ENCODE data around the gene CILP2.

CILP2 gene

GRCh38 chr19:19559931-19560330 lies 21.9 kb downstream of the CILP2 start:
- no peak overlapping the region for H3K4me2 ChIP-seq (ENCODE audit: low read depth, low read length, poor library complexity, severe bottlenecking)
- H3K9me3 ChIP-seq (ENCODE audit: insufficient read depth, low read depth, low read length) = no peaks in the 10 kb centered on the region
- no peaks in the 10 kb centered on the region for H3K4me1 ChIP-seq (ENCODE audit: insufficient read depth, low read length, poor library complexity, severe bottlenecking)
- H3K79me2 ChIP-seq (ENCODE audit: insufficient read depth, low read length) = no peaks in the 10 kb centered on the region
- no peaks in the 10 kb centered on the region for H3F3A ChIP-seq (ENCODE audit: low read depth)
- H3K27me3 ChIP-seq (ENCODE audit: insufficient read depth, low read length, poor library complexity, severe bottlenecking) = no peaks in the 10 kb centered on the region
- H2AFZ ChIP-seq (ENCODE audit: low read length) = no peak overlapping the region
- no peak for TF ChIP-seq EZH2phosphoT487 (IDR thresholded peaks at IDR 0.05; ENCODE audit: borderline replicate concordance)
- TF ChIP-seq, protein P1, sequence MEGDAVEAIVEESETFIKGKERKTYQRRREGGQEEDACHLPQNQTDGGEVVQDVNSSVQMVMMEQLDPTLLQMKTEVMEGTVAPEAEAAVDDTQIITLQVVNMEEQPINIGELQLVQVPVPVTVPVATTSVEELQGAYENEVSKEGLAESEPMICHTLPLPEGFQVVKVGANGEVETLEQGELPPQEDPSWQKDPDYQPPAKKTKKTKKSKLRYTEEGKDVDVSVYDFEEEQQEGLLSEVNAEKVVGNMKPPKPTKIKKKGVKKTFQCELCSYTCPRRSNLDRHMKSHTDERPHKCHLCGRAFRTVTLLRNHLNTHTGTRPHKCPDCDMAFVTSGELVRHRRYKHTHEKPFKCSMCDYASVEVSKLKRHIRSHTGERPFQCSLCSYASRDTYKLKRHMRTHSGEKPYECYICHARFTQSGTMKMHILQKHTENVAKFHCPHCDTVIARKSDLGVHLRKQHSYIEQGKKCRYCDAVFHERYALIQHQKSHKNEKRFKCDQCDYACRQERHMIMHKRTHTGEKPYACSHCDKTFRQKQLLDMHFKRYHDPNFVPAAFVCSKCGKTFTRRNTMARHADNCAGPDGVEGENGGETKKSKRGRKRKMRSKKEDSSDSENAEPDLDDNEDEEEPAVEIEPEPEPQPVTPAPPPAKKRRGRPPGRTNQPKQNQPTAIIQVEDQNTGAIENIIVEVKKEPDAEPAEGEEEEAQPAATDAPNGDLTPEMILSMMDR (conservative IDR thresholded peaks at IDR 0.05; ENCODE audit: low read length) = no peak
- no peak overlapping the region for H3K9ac ChIP-seq (ENCODE audit: low read depth, low read length, poor library complexity, severe bottlenecking)
- no peaks in the 10 kb centered on the region for H3K9me2 ChIP-seq (replicated peaks; ENCODE audit: low read depth, low read length)
- no peak overlapping the region for H3K4me3 ChIP-seq (ENCODE audit: low read length, poor library complexity, severe bottlenecking)
- no peaks in the 10 kb centered on the region for H4K20me1 ChIP-seq (ENCODE audit: insufficient read depth, low read length, poor library complexity, severe bottlenecking)
- no peaks in the 10 kb centered on the region for H3K36me3 ChIP-seq (ENCODE audit: insufficient read depth, low read length)

- H3K36me3 ChIP-seq (ENCODE audit: insufficient read depth, low read length) = no peaks in the 10 kb centered on the region
- H2AFZ ChIP-seq (ENCODE audit: low read length) = no peak overlapping the region
- no peak overlapping the region for H3K9ac ChIP-seq (ENCODE audit: low read depth, low read length, poor library complexity, severe bottlenecking)
- no peak overlapping the region for H3K4me2 ChIP-seq (ENCODE audit: low read depth, low read length, poor library complexity, severe bottlenecking)
- H3K9me3 ChIP-seq (ENCODE audit: insufficient read depth, low read depth, low read length) = no peaks in the 10 kb centered on the region
- H3K79me2 ChIP-seq (ENCODE audit: insufficient read depth, low read length) = no peaks in the 10 kb centered on the region
- H4K20me1 ChIP-seq (ENCODE audit: insufficient read depth, low read length, poor library complexity, severe bottlenecking) = no peaks in the 10 kb centered on the region
- no peaks in the 10 kb centered on the region for H3K4me1 ChIP-seq (ENCODE audit: insufficient read depth, low read length, poor library complexity, severe bottlenecking)
- no peaks in the 10 kb centered on the region for H3K9me2 ChIP-seq (replicated peaks; ENCODE audit: low read depth, low read length)
- H3F3A ChIP-seq (ENCODE audit: low read depth) = no peaks in the 10 kb centered on the region
- H3K4me3 ChIP-seq (ENCODE audit: low read length, poor library complexity, severe bottlenecking) = no peak overlapping the region
- TF ChIP-seq, protein P1 (conservative IDR thresholded peaks at IDR 0.05; ENCODE audit: low read length) = no peak
- TF ChIP-seq EZH2phosphoT487 (IDR thresholded peaks at IDR 0.05; ENCODE audit: borderline replicate concordance) = no peak
- no peaks in the 10 kb centered on the region for H3K27me3 ChIP-seq (ENCODE audit: insufficient read depth, low read length, poor library complexity, severe bottlenecking)
These were observed 24.0 kb downstream of the CILP2 start for GRCh38 chr19:19561946-19562664.

DNA sequence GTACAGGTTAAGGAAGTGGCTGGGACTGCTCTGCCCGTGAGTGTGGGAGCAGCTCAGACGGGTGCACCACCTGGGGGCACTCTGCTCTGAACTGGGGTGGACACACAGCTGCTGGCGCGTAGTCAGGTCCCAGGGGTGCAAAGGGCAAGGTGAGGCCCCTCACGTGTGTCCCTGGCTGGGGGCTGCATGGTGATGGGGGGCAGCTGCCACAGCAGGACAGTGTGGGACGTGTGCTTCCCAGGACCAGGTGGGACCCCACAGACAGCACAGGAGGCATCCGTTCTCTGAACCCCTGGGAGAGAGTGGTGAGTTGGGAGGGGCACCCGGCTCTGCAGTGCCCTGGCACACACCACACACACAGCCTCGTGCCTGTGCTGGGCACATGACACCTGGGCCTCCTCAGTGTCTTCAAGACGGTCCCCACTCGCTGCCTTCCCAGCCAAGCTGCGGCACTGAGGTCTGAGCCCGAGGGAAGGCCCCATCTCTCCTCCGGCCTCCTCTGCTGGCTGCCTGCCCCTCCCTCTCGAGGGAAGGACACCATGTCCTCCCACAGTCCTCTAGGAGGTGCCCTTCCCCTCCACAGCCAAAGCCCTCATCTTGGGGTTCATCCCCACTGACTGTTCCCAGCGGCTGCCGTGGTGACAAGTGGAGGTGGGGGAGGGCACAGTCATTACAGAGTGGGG lies 24.7 kb downstream of the CILP2 start:
- Histone ChIP-seq H3K27me3 (ENCODE audit: insufficient read depth, low read length, poor library complexity, severe bottlenecking) (no peaks in the 10 kb centered on the region), H3K4me3 (ENCODE audit: low read length, poor library complexity, severe bottlenecking) (no peak overlapping the region), H3K9me3 (ENCODE audit: insufficient read depth, low read depth, low read length) (no peaks in the 10 kb centered on the region), H4K20me1 (ENCODE audit: insufficient read depth, low read length, poor library complexity, severe bottlenecking) (no peaks in the 10 kb centered on the region), H3K4me1 (ENCODE audit: insufficient read depth, low read length, poor library complexity, severe bottlenecking) (no peaks in the 10 kb centered on the region), H2AFZ (ENCODE audit: low read length) (no peak overlapping the region), H3K9ac (ENCODE audit: low read depth, low read length, poor library complexity, severe bottlenecking) (no peak overlapping the region), H3K9me2 (replicated peaks; ENCODE audit: low read depth, low read length) (no peaks in the 10 kb centered on the region), H3K36me3 (ENCODE audit: insufficient read depth, low read length) (no peaks in the 10 kb centered on the region), H3K79me2 (ENCODE audit: insufficient read depth, low read length) (no peaks in the 10 kb centered on the region), H3F3A (ENCODE audit: low read depth) (no peaks in the 10 kb centered on the region), H3K4me2 (ENCODE audit: low read depth, low read length, poor library complexity, severe bottlenecking) (no peak overlapping the region)
- TF ChIP-seq, protein P1 (conservative IDR thresholded peaks at IDR 0.05; ENCODE audit: low read length) = no peak
- TF ChIP-seq EZH2phosphoT487 (IDR thresholded peaks at IDR 0.05; ENCODE audit: borderline replicate concordance) = no peak
